GM10266 (cell line): Measurements from ENCODE around the gene ITSN2.
A peak's percentile ranks its signal among the peaks of the same experiment; 100 is the strongest.

Experiments
- DNase-seq: peaks from one replicate; pipeline ENCODE4 v3.0.0; 2012; ENCODE audit errors: extremely low spot score
- CTCF ChIP-seq: IDR thresholded peaks from 2 replicates; pipeline ENCODE4 v1.5.1; 2012; ENCODE audit warnings: mild to moderate bottlenecking, low read depth; ENCODE audit not compliant: control insufficient read depth, insufficient read depth; ENCODE audit errors: missing control alignments

The ITSN2 gene

GRCh38 chr2:24400207-24400907 lies 40.0 kb upstream of the ITSN2 start:
- DNase-seq = no peak
- no peak for TF ChIP-seq CTCF

- no peak for DNase-seq
- no peak for TF ChIP-seq CTCF
Observed at GRCh38 chr2:24399434-24400206, 39.3 kb upstream of the ITSN2 start.

- no peak for DNase-seq
- no peak for TF ChIP-seq CTCF
Observed at GRCh38 chr2:24394998-24395397, 34.7 kb upstream of the ITSN2 start.

- TF ChIP-seq CTCF = no peak
- no peak for DNase-seq
Observed at GRCh38 chr2:24392542-24393059, 32.3 kb upstream of the ITSN2 start.

GRCh38 chr2:24385366-24385765 lies 25.0 kb upstream of the ITSN2 start:
- TF ChIP-seq CTCF = no peak
- DNase-seq = no peak

- peak; percentile 67 for DNase-seq
- peak; percentile 87 for TF ChIP-seq CTCF
Observed at GRCh38 chr2:24382363-24383073, 22.2 kb upstream of the ITSN2 start.
